ENCODE data around the gene MEF2A. TPM values are rescaled to one million over a fixed set of nuclear protein-coding genes. Genes with fewer than 3 reads are reported as not detected.

Gene MEF2A
- total and polyA plus RNA-seq, 9 donors, result 36.0 to 58.1 (median 45.4) TPM

- DNase-seq, result no peak
- no peaks in the 10 kb centered on the region for H3K4me1 ChIP-seq (ENCODE audit: control insufficient read depth, insufficient read depth, low read length)
- no peaks in the 10 kb centered on the region for H3K27me3 ChIP-seq (ENCODE audit: control insufficient read depth, insufficient read depth, low read length)
- H3K36me3 ChIP-seq (ENCODE audit: control insufficient read depth, insufficient read depth, low read length), result no peaks in the 10 kb centered on the region
- H3K27ac ChIP-seq (ENCODE audit: low read length), result no peak overlapping the region
- H3K4me3 ChIP-seq (ENCODE audit: low read length), result no peak overlapping the region
- no peaks in the 10 kb centered on the region for H3K9me3 ChIP-seq (replicated peaks; ENCODE audit: control insufficient read depth, low read depth, low read length)
Observed at GRCh38 chr15:99578809-99579208, 13.0 kb downstream of the MEF2A start.

GRCh38 chr15:99580076-99580475, 14.3 kb downstream of the MEF2A start:
- H3K4me1 ChIP-seq (ENCODE audit: control insufficient read depth, insufficient read depth, low read length), result no peaks in the 10 kb centered on the region
- no peak overlapping the region for H3K27ac ChIP-seq (ENCODE audit: low read length)

GRCh38 chr15:99582508-99582960, 16.8 kb downstream of the MEF2A start:
- Histone ChIP-seq H3K4me3 (ENCODE audit: low read length) (no peak overlapping the region), H3K27me3 (ENCODE audit: control insufficient read depth, insufficient read depth, low read length) (no peaks in the 10 kb centered on the region), H3K36me3 (ENCODE audit: control insufficient read depth, insufficient read depth, low read length) (no peaks in the 10 kb centered on the region), H3K27ac (ENCODE audit: low read length) (no peak overlapping the region), H3K9me3 (replicated peaks; ENCODE audit: control insufficient read depth, low read depth, low read length) (peaks cover 13% of the 10 kb centered on the region), H3K4me1 (ENCODE audit: control insufficient read depth, insufficient read depth, low read length) (no peaks in the 10 kb centered on the region)
- DNase-seq, result no peak
- WGBS (ENCODE audit: insufficient coverage), result no CpG with 5 or more reads among the region's 4 CpGs

More at GRCh38 chr15:99580076-99580475, 14.3 kb downstream of the MEF2A start:
- Histone ChIP-seq H3K9me3 (replicated peaks; ENCODE audit: control insufficient read depth, low read depth, low read length) (no peaks in the 10 kb centered on the region), H3K4me3 (ENCODE audit: low read length) (no peak overlapping the region), H3K36me3 (ENCODE audit: control insufficient read depth, insufficient read depth, low read length) (no peaks in the 10 kb centered on the region), H3K27me3 (ENCODE audit: control insufficient read depth, insufficient read depth, low read length) (no peaks in the 10 kb centered on the region)
- no CpG with 5 or more reads among the region's 3 CpGs for WGBS (ENCODE audit: insufficient coverage)
- DNase-seq, result no peak

GRCh38 chr15:99584081-99584600, 18.4 kb downstream of the MEF2A start:
- Histone ChIP-seq H3K4me1 (ENCODE audit: control insufficient read depth, insufficient read depth, low read length) (no peaks in the 10 kb centered on the region), H3K27ac (ENCODE audit: low read length) (no peak overlapping the region), H3K36me3 (ENCODE audit: control insufficient read depth, insufficient read depth, low read length) (no peaks in the 10 kb centered on the region), H3K27me3 (ENCODE audit: control insufficient read depth, insufficient read depth, low read length) (no peaks in the 10 kb centered on the region), H3K9me3 (replicated peaks; ENCODE audit: control insufficient read depth, low read depth, low read length) (peaks cover 13% of the 10 kb centered on the region), H3K4me3 (ENCODE audit: low read length) (no peak overlapping the region)
- no peak for DNase-seq
- WGBS (ENCODE audit: insufficient coverage), result no CpG with 5 or more reads among the region's 2 CpGs

GRCh38 chr15:99586121-99586520, 20.3 kb downstream of the MEF2A start:
- no peaks in the 10 kb centered on the region for H3K27me3 ChIP-seq (ENCODE audit: control insufficient read depth, insufficient read depth, low read length)
- no peaks in the 10 kb centered on the region for H3K36me3 ChIP-seq (ENCODE audit: control insufficient read depth, insufficient read depth, low read length)
- no peak for DNase-seq
- no CpG with 5 or more reads among the region's 1 CpG for WGBS (ENCODE audit: insufficient coverage)
- no peaks in the 10 kb centered on the region for H3K4me1 ChIP-seq (ENCODE audit: control insufficient read depth, insufficient read depth, low read length)
- H3K9me3 ChIP-seq (replicated peaks; ENCODE audit: control insufficient read depth, low read depth, low read length), result peaks cover 13% of the 10 kb centered on the region
- H3K4me3 ChIP-seq (ENCODE audit: low read length), result no peak overlapping the region
- no peak overlapping the region for H3K27ac ChIP-seq (ENCODE audit: low read length)

GRCh38 chr15:99589801-99590200, 24.0 kb downstream of the MEF2A start:
- H3K4me3 ChIP-seq (ENCODE audit: low read length), result no peak overlapping the region
- H3K4me1 ChIP-seq (ENCODE audit: control insufficient read depth, insufficient read depth, low read length), result no peaks in the 10 kb centered on the region
- no peak overlapping the region for H3K27ac ChIP-seq (ENCODE audit: low read length)
- no peak for DNase-seq
- peaks cover 20% of the 10 kb centered on the region for H3K9me3 ChIP-seq (replicated peaks; ENCODE audit: control insufficient read depth, low read depth, low read length)
- H3K36me3 ChIP-seq (ENCODE audit: control insufficient read depth, insufficient read depth, low read length), result no peaks in the 10 kb centered on the region
- no peaks in the 10 kb centered on the region for H3K27me3 ChIP-seq (ENCODE audit: control insufficient read depth, insufficient read depth, low read length)

- no peak for DNase-seq
- WGBS (ENCODE audit: insufficient coverage), result no CpG with 5 or more reads among the region's 2 CpGs
- Histone ChIP-seq H3K27me3 (ENCODE audit: control insufficient read depth, insufficient read depth, low read length) (no peaks in the 10 kb centered on the region), H3K4me1 (ENCODE audit: control insufficient read depth, insufficient read depth, low read length) (no peaks in the 10 kb centered on the region), H3K36me3 (ENCODE audit: control insufficient read depth, insufficient read depth, low read length) (no peaks in the 10 kb centered on the region), H3K4me3 (ENCODE audit: low read length) (no peak overlapping the region), H3K9me3 (replicated peaks; ENCODE audit: control insufficient read depth, low read depth, low read length) (peaks cover 13% of the 10 kb centered on the region), H3K27ac (ENCODE audit: low read length) (no peak overlapping the region)
Observed at GRCh38 chr15:99590913-99591646, 25.3 kb downstream of the MEF2A start.

- no peak overlapping the region for H3K27ac ChIP-seq (ENCODE audit: low read length)
- no peak for DNase-seq
Observed at GRCh38 chr15:99592145-99592791, 26.5 kb downstream of the MEF2A start.

GRCh38 chr15:99593070-99593469, 27.3 kb downstream of the MEF2A start:
- WGBS (ENCODE audit: insufficient coverage), result 43% methylated on average over 1 of the region's 6 CpGs
- no peak overlapping the region for H3K27ac ChIP-seq (ENCODE audit: low read length)

More at GRCh38 chr15:99592145-99592791, 26.5 kb downstream of the MEF2A start:
- peaks cover 7% of the 10 kb centered on the region for H3K9me3 ChIP-seq (replicated peaks; ENCODE audit: control insufficient read depth, low read depth, low read length)
- H3K4me1 ChIP-seq (ENCODE audit: control insufficient read depth, insufficient read depth, low read length), result no peaks in the 10 kb centered on the region
- no peaks in the 10 kb centered on the region for H3K36me3 ChIP-seq (ENCODE audit: control insufficient read depth, insufficient read depth, low read length)
- H3K4me3 ChIP-seq (ENCODE audit: low read length), result no peak overlapping the region
- H3K27me3 ChIP-seq (ENCODE audit: control insufficient read depth, insufficient read depth, low read length), result no peaks in the 10 kb centered on the region
- 57% methylated on average over 1 of the region's 6 CpGs for WGBS (ENCODE audit: insufficient coverage)

GRCh38 chr15:99594916-99595315, 29.1 kb downstream of the MEF2A start:
- DNase-seq, result no peak
- Histone ChIP-seq H3K27ac (ENCODE audit: low read length) (no peak overlapping the region), H3K9me3 (replicated peaks; ENCODE audit: control insufficient read depth, low read depth, low read length) (peaks cover 7% of the 10 kb centered on the region), H3K27me3 (ENCODE audit: control insufficient read depth, insufficient read depth, low read length) (no peaks in the 10 kb centered on the region), H3K4me1 (ENCODE audit: control insufficient read depth, insufficient read depth, low read length) (no peaks in the 10 kb centered on the region), H3K36me3 (ENCODE audit: control insufficient read depth, insufficient read depth, low read length) (peaks cover 3% of the 10 kb centered on the region), H3K4me3 (ENCODE audit: low read length) (no peak overlapping the region)
- WGBS (ENCODE audit: insufficient coverage), result no CpG with 5 or more reads among the region's 2 CpGs

More at GRCh38 chr15:99593070-99593469, 27.3 kb downstream of the MEF2A start:
- no peaks in the 10 kb centered on the region for H3K36me3 ChIP-seq (ENCODE audit: control insufficient read depth, insufficient read depth, low read length)
- H3K4me1 ChIP-seq (ENCODE audit: control insufficient read depth, insufficient read depth, low read length), result no peaks in the 10 kb centered on the region
- no peak overlapping the region for H3K4me3 ChIP-seq (ENCODE audit: low read length)
- DNase-seq, result no peak
- no peaks in the 10 kb centered on the region for H3K27me3 ChIP-seq (ENCODE audit: control insufficient read depth, insufficient read depth, low read length)
- peaks cover 7% of the 10 kb centered on the region for H3K9me3 ChIP-seq (replicated peaks; ENCODE audit: control insufficient read depth, low read depth, low read length)

All from muscle of leg (tissue), 11 donors.